IgD-negative memory B cell (primary cell): ENCODE results near the gene ART4. TPM values are rescaled to one million over a fixed set of nuclear protein-coding genes. Genes with fewer than 3 reads are reported as not detected.

Source experiments
- H3K27ac Mint-ChIP-seq, 3 donors: one replicate each; pipeline ENCODE4 v1.8.0; 2020 to 2022; ENCODE audit warnings: mild to moderate bottlenecking in 3 of 3, mixed read lengths in 3 of 3, moderate library complexity in 1 of 3
- H3K27me3 Mint-ChIP-seq: one replicate; pipeline ENCODE4 v1.8.0; 2021; ENCODE audit warnings: mixed read lengths
- H3K36me3 Mint-ChIP-seq: one replicate; pipeline ENCODE4 v1.8.0; 2020; ENCODE audit warnings: mild to moderate bottlenecking, mixed read lengths
- H3K4me1 Mint-ChIP-seq, 3 donors: one replicate each; pipeline ENCODE4 v1.8.0; 2020 to 2022; ENCODE audit warnings: mixed read lengths in 3 of 3, mild to moderate bottlenecking in 1 of 3
- H3K4me3 Mint-ChIP-seq, 4 donors: one replicate each; pipeline ENCODE4 v1.8.0; 2020 to 2022; ENCODE audit warnings: mild to moderate bottlenecking in 4 of 4, mixed read lengths in 4 of 4, moderate library complexity in 3 of 4
- H3K9me3 Mint-ChIP-seq, 3 donors: one replicate each; pipeline ENCODE4 v1.8.0; 2020 to 2021; ENCODE audit warnings: mixed read lengths in 3 of 3, mild to moderate bottlenecking in 1 of 3
- polyA plus RNA-seq: library from polyadenylated mRNA; unstranded; fragments of 300-500 nt; fragmentation: Illumina TruSeq; gene quantifications from one replicate; pipeline ENCODE4 v1.2.3, GENCODE V29; 2021

Gene ART4
- polyA plus RNA-seq, 1 donor from 2014 or later: not detected

DNA sequence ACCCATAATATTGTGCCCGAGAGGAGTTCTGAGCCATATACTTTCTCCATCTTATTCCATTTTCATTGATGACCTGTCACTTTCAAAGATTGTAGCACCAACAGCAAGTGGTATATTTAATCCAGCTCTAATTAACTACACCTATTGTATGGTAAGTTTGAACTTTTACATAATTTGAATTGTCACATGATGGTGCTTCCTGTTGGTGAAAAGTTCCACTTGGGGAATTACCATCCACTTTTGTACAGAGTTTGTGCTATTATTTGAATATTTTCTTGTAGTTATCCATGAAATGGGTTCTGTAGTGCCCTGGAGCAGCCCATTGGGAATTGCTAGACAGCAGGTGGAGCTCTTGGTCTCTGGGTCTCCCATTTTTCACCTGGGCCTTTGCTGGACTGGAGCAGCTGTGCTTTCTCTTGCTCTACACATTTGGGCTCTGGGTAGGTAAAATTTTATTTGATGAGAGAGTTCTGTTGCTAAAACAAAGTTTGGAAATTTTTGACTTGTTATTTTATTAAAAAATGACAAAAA lies 32.3 kb downstream of the ART4 start:
- no peaks in the 10 kb centered on the region for H3K27me3 Mint-ChIP-seq
- peaks cover 3% of the 10 kb centered on the region for H3K36me3 Mint-ChIP-seq
- H3K9me3 Mint-ChIP-seq: no peaks in the 10 kb centered on the region
- H3K27ac Mint-ChIP-seq: no peak overlapping the region
- peaks cover 8 to 13% (median 12%) of the 10 kb centered on the region in 3 donors for H3K4me1 Mint-ChIP-seq
- peak overlapping the region in 3 of 4 donors; percentile 21 to 83 (median 60) for H3K4me3 Mint-ChIP-seq

DNA sequence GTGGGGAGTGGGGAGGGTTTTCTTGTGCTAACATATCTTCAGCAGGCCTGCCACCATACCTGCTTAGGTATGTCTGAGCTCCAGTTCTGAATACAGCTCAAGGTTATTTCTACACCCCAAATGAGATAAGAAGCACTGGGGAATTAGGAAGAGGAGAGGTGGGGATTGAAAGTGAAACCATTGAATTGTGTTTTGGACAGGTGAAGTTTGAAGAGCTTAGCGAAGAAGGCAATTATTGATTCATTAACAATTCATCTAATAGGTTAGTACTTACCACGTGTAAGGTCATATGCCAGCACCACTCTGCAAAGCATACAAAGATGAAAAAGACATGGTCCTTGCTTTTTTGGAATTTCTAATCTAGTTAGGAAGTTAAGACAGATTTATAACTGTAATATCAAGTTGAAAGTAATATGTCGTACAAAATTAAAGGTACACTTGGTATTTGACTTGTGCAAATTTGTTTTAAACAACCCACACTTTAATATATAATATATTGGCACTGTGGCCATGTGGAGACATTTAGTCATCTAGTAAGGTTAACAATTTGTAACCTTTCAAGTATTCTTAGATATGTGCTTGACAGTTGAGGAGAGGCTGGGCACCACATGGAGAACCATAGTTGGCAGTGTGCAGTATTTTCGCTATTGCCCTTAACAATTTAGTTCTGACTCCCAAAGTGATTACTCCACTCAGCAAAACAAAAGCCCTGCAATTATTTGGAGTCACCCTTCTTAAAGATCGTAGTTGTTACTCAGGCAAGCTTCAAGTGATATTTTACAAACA lies 33.0 kb downstream of the ART4 start:
- Mint-ChIP-seq H3K27ac (peak overlapping the region in 1 of 3 donors; percentile 2), H3K4me3 (peak overlapping the region in 2 of 4 donors; percentile 19 to 21)

GRCh38 chr12:14803830-14804160 lies 39.5 kb downstream of the ART4 start:
- H3K27me3 Mint-ChIP-seq: no peaks in the 10 kb centered on the region
- no peaks in the 10 kb centered on the region for H3K9me3 Mint-ChIP-seq
- H3K36me3 Mint-ChIP-seq: no peaks in the 10 kb centered on the region
- peaks cover 11 to 22% (median 21%) of the 10 kb centered on the region in 3 donors for H3K4me1 Mint-ChIP-seq
- H3K4me3 Mint-ChIP-seq: no peak overlapping the region
- H3K27ac Mint-ChIP-seq: no peak overlapping the region

More for the DNA sequence above, 33.0 kb downstream of the ART4 start:
- H3K36me3 Mint-ChIP-seq: peaks cover 3% of the 10 kb centered on the region
- no peaks in the 10 kb centered on the region for H3K9me3 Mint-ChIP-seq
- peaks cover 8 to 15% (median 13%) of the 10 kb centered on the region in 3 donors for H3K4me1 Mint-ChIP-seq
- no peaks in the 10 kb centered on the region for H3K27me3 Mint-ChIP-seq

- Mint-ChIP-seq H3K27ac (no peak within 1 kb of the TSS), H3K36me3 (no peaks in the 10 kb centered on the region), H3K27me3 (no peaks in the 10 kb centered on the region), H3K4me3 (no peak within 1 kb of the TSS), H3K9me3 (no peaks in the 10 kb centered on the region), H3K4me1 (peaks cover 11 to 22% (median 21%) of the 10 kb centered on the region in 3 donors)
Observed at GRCh38 chr12:14803011-14803829, 40.1 kb downstream of the ART4 start, which contains the start of the genes C12orf60 and WBP11. Gene C12orf60, plus strand, starts transcription at chr12:14803670. Its CDS starts 19,266 bp downstream, at chr12:14822936. Gene WBP11, minus strand, starts transcription at chr12:14803478. Its CDS starts 2,095 bp downstream, at chr12:14801383.

DNA sequence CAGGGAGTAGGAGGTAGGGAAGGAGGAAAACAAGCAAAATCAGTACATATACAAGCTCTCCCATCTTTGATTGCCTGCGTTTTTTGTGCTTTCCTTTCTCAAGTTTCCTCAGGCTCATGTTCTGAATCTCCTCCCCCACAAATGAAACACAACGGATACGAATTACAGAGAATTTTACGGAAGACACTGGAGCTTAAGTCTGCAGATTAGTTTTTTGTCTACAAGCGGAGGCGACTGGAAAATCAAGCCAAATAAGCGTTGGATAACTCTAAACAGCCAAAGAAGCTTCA lies 40.7 kb downstream of the ART4 start:
- peaks cover 11 to 22% (median 21%) of the 10 kb centered on the region in 3 donors for H3K4me1 Mint-ChIP-seq
- no peaks in the 10 kb centered on the region for H3K36me3 Mint-ChIP-seq
- H3K27me3 Mint-ChIP-seq: no peaks in the 10 kb centered on the region
- no peak overlapping the region for H3K27ac Mint-ChIP-seq
- no peak overlapping the region for H3K4me3 Mint-ChIP-seq
- H3K9me3 Mint-ChIP-seq: no peaks in the 10 kb centered on the region

DNA sequence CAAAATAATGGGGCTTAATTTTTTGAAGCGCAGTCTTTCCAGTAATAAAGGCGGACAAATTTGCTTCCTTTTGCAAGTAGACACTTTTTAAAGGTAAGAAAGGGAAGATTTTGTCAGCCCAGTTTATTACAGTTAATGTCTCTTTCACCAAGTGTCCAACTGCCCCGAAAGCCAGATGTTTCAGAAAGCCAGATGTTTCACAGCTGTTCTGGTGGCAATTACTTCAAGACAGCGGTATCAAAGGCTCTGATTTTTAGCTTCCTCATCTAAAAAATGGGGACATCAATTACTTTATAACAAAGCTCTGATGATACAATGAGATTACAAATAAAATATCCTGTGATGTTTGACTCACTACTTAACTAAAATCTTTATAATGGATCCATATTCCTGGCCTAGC lies 41.1 kb downstream of the ART4 start:
- Mint-ChIP-seq H3K27ac (no peak overlapping the region), H3K4me1 (peaks cover 11 to 22% (median 21%) of the 10 kb centered on the region in 3 donors), H3K9me3 (no peaks in the 10 kb centered on the region), H3K36me3 (no peaks in the 10 kb centered on the region), H3K27me3 (no peaks in the 10 kb centered on the region), H3K4me3 (no peak overlapping the region)

DNA sequence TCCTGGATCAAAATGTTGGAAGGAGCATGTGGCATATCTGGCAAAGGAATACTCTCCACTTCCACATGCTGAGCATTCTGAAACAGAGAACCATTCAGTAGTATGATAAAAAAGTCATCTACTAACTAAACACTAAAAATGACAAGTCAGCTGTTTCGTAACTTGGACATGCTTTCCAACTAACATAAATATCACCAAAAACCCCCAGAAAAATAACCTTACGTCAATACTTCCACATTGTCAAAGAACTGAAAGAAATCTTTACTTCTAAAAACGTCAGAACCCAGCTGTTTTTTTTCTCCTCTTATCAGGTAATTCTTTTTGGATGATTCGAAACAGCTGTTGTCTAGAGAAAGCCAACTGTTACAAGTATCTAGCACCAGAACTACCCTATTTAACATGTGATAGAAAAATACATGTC lies 48.3 kb downstream of the ART4 start:
- Mint-ChIP-seq H3K36me3 (peaks cover 3% of the 10 kb centered on the region), H3K27ac (peak overlapping the region in 2 of 3 donors; percentile 62 to 82), H3K4me3 (no peak overlapping the region)

DNA sequence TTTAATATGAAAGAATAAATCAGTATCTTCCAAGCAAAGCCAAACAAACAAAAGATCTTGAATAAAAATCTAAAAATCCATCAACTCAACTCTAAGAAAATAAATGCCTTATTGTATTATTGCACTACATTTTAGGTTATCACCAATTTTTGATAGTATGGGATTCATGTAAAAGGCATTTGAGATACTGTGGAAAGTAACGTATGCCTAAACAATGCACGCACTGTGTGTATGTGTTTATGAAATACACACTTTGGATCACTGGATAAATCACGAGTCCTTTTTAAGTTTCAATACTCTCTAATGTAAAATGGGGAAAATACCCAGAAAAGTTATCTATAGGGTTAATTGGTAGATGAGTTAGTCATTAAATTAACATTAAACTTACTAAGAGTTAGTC lies 57.8 kb downstream of the ART4 start:
- H3K27ac Mint-ChIP-seq: no peak overlapping the region
- no peaks in the 10 kb centered on the region for H3K9me3 Mint-ChIP-seq
- peaks cover 0 to 4% (median under 1%) of the 10 kb centered on the region in 3 donors for H3K4me1 Mint-ChIP-seq
- H3K27me3 Mint-ChIP-seq: no peaks in the 10 kb centered on the region
- H3K4me3 Mint-ChIP-seq: no peak overlapping the region
- H3K36me3 Mint-ChIP-seq: no peaks in the 10 kb centered on the region

More for the DNA sequence above, 48.3 kb downstream of the ART4 start:
- H3K4me1 Mint-ChIP-seq: peaks cover 0 to 5% (median 3%) of the 10 kb centered on the region in 3 donors
- no peaks in the 10 kb centered on the region for H3K9me3 Mint-ChIP-seq
- no peaks in the 10 kb centered on the region for H3K27me3 Mint-ChIP-seq

GRCh38 chr12:14784471-14784870 lies 58.9 kb downstream of the ART4 start:
- Mint-ChIP-seq H3K27ac (no peak overlapping the region), H3K9me3 (no peaks in the 10 kb centered on the region), H3K36me3 (no peaks in the 10 kb centered on the region), H3K4me1 (peaks cover 0 to 7% (median 2%) of the 10 kb centered on the region in 3 donors), H3K27me3 (no peaks in the 10 kb centered on the region), H3K4me3 (no peak overlapping the region)

DNA sequence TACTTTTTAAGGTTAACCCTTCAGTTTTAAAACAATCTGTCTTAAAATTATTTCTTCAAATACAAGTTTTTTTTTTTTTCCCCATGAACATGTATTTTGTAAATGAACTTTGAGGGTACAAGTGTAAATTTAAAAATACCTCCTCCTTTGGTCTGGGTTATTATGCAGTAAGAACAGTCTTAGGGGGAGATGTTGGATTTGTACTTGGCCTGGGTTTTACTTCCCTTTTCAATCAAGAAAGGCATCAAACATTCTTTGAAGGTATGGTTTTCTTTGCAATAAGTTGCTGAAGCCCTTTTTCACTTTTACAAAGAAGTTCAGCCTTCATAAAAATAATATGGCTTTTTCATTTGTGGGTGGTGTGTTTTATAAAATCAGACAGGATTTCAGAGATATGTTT lies 60.6 kb downstream of the ART4 start:
- H3K27me3 Mint-ChIP-seq: no peaks in the 10 kb centered on the region
- H3K4me3 Mint-ChIP-seq: no peak overlapping the region

DNA sequence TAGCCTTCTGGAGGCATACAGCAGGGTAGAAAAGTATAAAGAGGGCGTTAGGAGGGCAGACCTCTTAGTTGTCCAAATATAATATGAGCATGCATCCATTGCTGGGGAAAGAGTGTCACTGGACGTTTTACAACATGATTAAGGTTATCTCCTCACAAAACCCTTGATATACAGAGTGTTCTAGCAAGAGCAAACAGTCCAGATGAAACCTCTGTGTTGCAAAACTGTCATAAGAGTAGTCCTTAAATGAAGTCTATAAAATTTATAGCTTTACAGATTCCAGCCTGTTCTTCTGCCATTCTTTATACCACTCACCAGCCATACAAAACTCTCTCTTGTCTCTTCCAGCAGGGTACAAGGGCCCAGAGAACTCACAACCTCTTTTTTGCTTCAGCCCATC lies 61.8 kb downstream of the ART4 start:
- H3K36me3 Mint-ChIP-seq: no peaks in the 10 kb centered on the region
- H3K9me3 Mint-ChIP-seq: no peaks in the 10 kb centered on the region
- H3K4me3 Mint-ChIP-seq: no peak overlapping the region
- no peaks in the 10 kb centered on the region for H3K27me3 Mint-ChIP-seq
- H3K4me1 Mint-ChIP-seq: peaks cover 4 to 7% (median 5%) of the 10 kb centered on the region in 3 donors
- H3K27ac Mint-ChIP-seq: no peak overlapping the region

More for the DNA sequence above, 60.6 kb downstream of the ART4 start:
- H3K4me1 Mint-ChIP-seq: peaks cover 0 to 7% (median 2%) of the 10 kb centered on the region in 3 donors
- no peaks in the 10 kb centered on the region for H3K36me3 Mint-ChIP-seq
- H3K27ac Mint-ChIP-seq: peak overlapping the region in 1 of 3 donors; percentile 52
- no peaks in the 10 kb centered on the region for H3K9me3 Mint-ChIP-seq

DNA sequence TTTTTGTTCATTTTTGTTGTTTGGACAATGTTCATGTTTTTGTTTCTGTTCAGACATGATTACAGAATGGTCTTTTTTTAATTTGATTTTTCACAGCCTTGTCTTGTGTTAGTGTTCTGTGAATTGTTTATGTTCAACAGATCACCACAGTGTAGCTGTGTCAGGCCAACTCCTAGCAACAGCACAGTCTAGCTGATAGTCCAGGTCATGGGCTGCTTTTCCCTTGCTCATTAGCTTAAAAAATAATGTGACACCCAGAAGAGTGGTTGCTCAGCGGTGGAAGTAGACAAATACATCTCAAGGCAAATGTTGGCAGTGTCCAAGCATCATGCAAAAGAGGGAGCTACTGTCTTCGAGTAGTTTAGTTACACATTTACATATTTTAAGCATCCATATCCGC lies 62.5 kb downstream of the ART4 start:
- Mint-ChIP-seq H3K4me3 (no peak overlapping the region), H3K36me3 (no peaks in the 10 kb centered on the region), H3K4me1 (peaks cover 7 to 14% (median 10%) of the 10 kb centered on the region in 3 donors), H3K27ac (no peak overlapping the region), H3K27me3 (no peaks in the 10 kb centered on the region), H3K9me3 (no peaks in the 10 kb centered on the region)

DNA sequence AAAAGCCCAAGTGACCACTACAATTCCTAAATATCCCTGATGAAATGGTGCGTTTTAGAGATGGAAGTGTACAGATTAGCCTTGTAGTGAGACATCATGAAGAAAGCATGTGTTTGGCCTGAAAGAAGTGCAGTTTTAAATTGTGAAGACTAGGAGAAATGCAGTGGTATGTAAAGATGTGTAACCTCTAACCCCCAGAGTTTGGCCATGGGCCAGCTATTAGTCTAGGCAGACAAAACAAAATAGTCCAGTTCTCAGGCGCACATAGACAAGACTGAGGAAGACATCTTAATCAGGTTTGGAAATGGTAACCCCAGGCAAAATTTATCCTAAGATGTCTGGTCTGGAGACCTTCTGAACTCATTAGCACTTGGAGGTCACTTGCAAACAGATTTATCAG lies 63.5 kb downstream of the ART4 start:
- H3K36me3 Mint-ChIP-seq: no peaks in the 10 kb centered on the region
- H3K4me1 Mint-ChIP-seq: peaks cover 14 to 23% (median 20%) of the 10 kb centered on the region in 3 donors
- H3K27ac Mint-ChIP-seq: no peak overlapping the region
- peak overlapping the region in 1 of 4 donors; percentile 36 for H3K4me3 Mint-ChIP-seq
- no peaks in the 10 kb centered on the region for H3K9me3 Mint-ChIP-seq
- no peaks in the 10 kb centered on the region for H3K27me3 Mint-ChIP-seq

GRCh38 chr12:14777271-14777670 lies 66.1 kb downstream of the ART4 start:
- Mint-ChIP-seq H3K27ac (peak overlapping the region in 1 of 3 donors; percentile 86), H3K4me1 (peaks cover 23 to 29% (median 27%) of the 10 kb centered on the region in 3 donors), H3K36me3 (no peaks in the 10 kb centered on the region), H3K4me3 (peak overlapping the region in 1 of 4 donors; percentile 95), H3K27me3 (no peaks in the 10 kb centered on the region), H3K9me3 (no peaks in the 10 kb centered on the region)
